HS-5 (cell line): Measurements from ENCODE around the gene MORN5.
"Not testable (repeated sequence)": the region's sequence is repeated elsewhere in the genome, so short reads cannot be mapped to it uniquely, and the experiment has no call there.

Source experiments
- DNase-seq: peaks from one replicate; pipeline ENCODE4 v3.0.0-alpha.2; 2012; ENCODE audit warnings: low read depth

Gene MORN5

GRCh38 chr9:122159026-122159924 is at the start of gene MORN5, which contains the start of gene NDUFA8:
MORN5 (plus strand) TSS chr9:122159908; CDS start chr9:122159973, 65 bp downstream.
NDUFA8 (minus strand) TSS chr9:122159779; CDS start chr9:122159677, 102 bp downstream.
- peak; percentile 78 for DNase-seq

GRCh38 chr9:122110100-122110833 is 49.4 kb upstream of the MORN5 start:
- no peak for DNase-seq

GRCh38 chr9:122111413-122112085 is 48.2 kb upstream of the MORN5 start:
- DNase-seq = no peak

GRCh38 chr9:122112238-122112637 is 47.5 kb upstream of the MORN5 start:
- DNase-seq = no peak

GRCh38 chr9:122113574-122113973 is 46.1 kb upstream of the MORN5 start:
- no peak for DNase-seq

- no peak for DNase-seq
Observed at GRCh38 chr9:122115176-122116035, 44.3 kb upstream of the MORN5 start.

GRCh38 chr9:122116040-122116439 is 43.7 kb upstream of the MORN5 start:
- DNase-seq = no peak

- DNase-seq = no peak
Observed at GRCh38 chr9:122116448-122117173, 43.1 kb upstream of the MORN5 start.

- DNase-seq = not testable (repeated sequence)
Observed at GRCh38 chr9:122117241-122117640, 42.5 kb upstream of the MORN5 start.

GRCh38 chr9:122118343-122119165 is 41.2 kb upstream of the MORN5 start:
- DNase-seq = no peak

- DNase-seq = no peak
Observed at GRCh38 chr9:122119166-122119521, 40.6 kb upstream of the MORN5 start.

- no peak for DNase-seq
Observed at GRCh38 chr9:122119721-122120120, 40.0 kb upstream of the MORN5 start.

- no peak for DNase-seq
Observed at GRCh38 chr9:122120316-122121071, 39.2 kb upstream of the MORN5 start.

- no peak for DNase-seq
Observed at GRCh38 chr9:122121391-122121790, 38.3 kb upstream of the MORN5 start.

GRCh38 chr9:122121931-122122330 is 37.8 kb upstream of the MORN5 start:
- DNase-seq = no peak

GRCh38 chr9:122122468-122122867 is 37.2 kb upstream of the MORN5 start:
- no peak for DNase-seq

GRCh38 chr9:122122903-122123632 is 36.6 kb upstream of the MORN5 start:
- no peak for DNase-seq

- DNase-seq = no peak
Observed at GRCh38 chr9:122124048-122124447, 35.7 kb upstream of the MORN5 start.

GRCh38 chr9:122124528-122124927 is 35.2 kb upstream of the MORN5 start:
- no peak for DNase-seq
